GM18505 (cell line): ENCODE measurements around the gene CD59.

ENCODE experiments used
- ATAC-seq: cut with Tn5 transposase; IDR thresholded peaks from one replicate; pipeline ENCODE4 v1.9.1; 2021; ENCODE audit not compliant: unreplicated experiment
- POLR2A ChIP-seq: IDR thresholded peaks from 4 replicates; pipeline ENCODE4 v1.6.1; 2011; ENCODE audit warnings: borderline replicate concordance; ENCODE audit not compliant: insufficient read depth, insufficient read length; ENCODE audit errors: extremely low read depth

The CD59 gene

DNA sequence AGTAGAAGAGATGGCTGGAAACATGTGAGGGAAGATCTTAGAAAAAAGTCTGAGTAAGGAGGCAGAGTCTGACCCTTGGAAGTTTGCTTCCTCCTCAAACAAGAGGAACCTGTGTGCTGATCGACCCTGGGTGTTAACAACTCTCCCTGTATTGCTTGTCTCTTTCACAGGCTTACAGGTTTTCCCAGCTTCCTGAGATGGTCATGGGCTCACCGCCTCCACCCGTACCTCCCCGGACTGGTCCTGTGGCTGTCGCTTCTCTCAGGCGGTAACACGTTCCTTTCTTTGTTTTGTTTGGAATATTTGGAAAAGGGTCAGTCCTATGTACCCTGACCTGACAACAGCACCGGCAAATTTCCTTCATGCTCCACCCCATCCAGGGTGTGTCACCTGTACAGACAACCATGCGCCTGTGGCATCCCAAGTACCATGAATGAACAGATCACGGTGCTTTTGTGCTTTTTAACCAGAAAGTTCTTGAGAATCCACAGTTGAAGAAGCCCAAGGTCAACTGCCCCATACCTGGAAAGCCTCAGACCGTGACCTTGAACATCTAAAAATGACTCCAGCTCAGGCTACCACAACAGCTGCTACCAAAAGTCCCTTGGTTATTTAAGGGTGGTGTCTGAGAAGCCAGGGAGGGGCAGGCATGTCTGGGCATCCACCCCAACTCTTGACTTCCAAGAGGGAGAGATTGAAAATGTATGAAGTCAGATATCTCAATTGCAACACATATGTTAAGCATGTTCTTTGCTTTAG is 80.2 kb downstream of the CD59 start:
- TF ChIP-seq POLR2A: no peak
- peak; percentile 56 for ATAC-seq

DNA sequence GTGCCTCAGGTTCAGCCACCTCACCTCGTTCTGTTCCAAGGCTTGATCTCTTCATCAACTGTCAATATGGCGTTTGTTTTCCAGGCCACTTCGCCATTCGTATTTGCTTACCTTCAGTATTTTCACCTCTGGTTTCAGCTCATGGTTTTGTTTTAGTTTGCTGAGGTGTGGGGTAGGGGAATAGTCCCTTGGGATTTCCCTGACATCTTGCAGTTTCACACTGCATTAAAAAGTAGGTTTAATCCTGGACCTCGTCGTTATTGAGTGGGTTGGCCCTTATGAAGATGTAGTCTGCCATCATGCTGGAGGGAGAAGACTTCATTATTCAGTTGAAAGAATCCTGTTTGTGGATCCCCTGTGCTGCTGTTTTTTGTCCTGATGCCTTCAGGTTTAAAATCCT is 81.6 kb downstream of the CD59 start:
- ATAC-seq: no peak

More for the DNA sequence above, 81.6 kb downstream of the CD59 start:
- no peak for TF ChIP-seq POLR2A
